Activated CD8-positive, alpha-beta memory T cell treated with anti-CD3 and anti-CD28 coated beads, Interleukin-2, amount 10 ng/mL, durations not matched to agents 7 days and 5 days (primary cell): Measurements from ENCODE around the gene GLIS2. TPM values are rescaled to one million over a fixed set of nuclear protein-coding genes. Genes with fewer than 3 reads are reported as not detected.
A peak's percentile ranks its signal among the peaks of the same experiment; 100 is the strongest.

Experiments
- ATAC-seq: fragments of 150-1000 bp; cut with Tn5 transposase; one replicate; pipeline ENCODE4 v1.10.0; 2021; ENCODE audit warnings: moderate library complexity
- CTCF ChIA-PET: fragments of 350-600 bp; sonication (Branson Sonifier 250); formaldehyde crosslinking; loops from one replicate; lab custom pipeline; 2021; ENCODE audit warnings: antibody characterized with exemption; lab: Charles Lee
- DNase-seq: peaks from one replicate; pipeline ENCODE4 v3.0.0-alpha.2; 2020
- H3K27ac Mint-ChIP-seq: one replicate; pipeline ENCODE4 v1.8.0; 2021; ENCODE audit warnings: mild to moderate bottlenecking, mixed read lengths
- H3K27me3 Mint-ChIP-seq: one replicate; pipeline ENCODE4 v1.8.0; 2021; ENCODE audit warnings: mixed read lengths
- H3K36me3 Mint-ChIP-seq: one replicate; pipeline ENCODE4 v1.8.0; 2021; ENCODE audit warnings: mild to moderate bottlenecking, mixed read lengths
- H3K4me1 Mint-ChIP-seq: one replicate; pipeline ENCODE4 v1.8.0; 2021; ENCODE audit warnings: mixed read lengths
- H3K4me3 Mint-ChIP-seq: one replicate; pipeline ENCODE4 v1.8.0; 2021; ENCODE audit warnings: mild to moderate bottlenecking, moderate library complexity, mixed read lengths
- H3K9me3 Mint-ChIP-seq: one replicate; pipeline ENCODE4 v1.8.0; 2022; ENCODE audit warnings: low read depth, mixed read lengths
- total RNA-seq, 2 experiments: library from RNA; stranded (reverse); gene quantifications; one replicate each; pipeline ENCODE4 v1.2.3, GENCODE V29; 2021

Gene GLIS2
- total RNA-seq, 2 experiments from 2014 or later = 0.55 to 0.63 TPM

- H3K4me3 Mint-ChIP-seq = no peak overlapping the region
- CTCF ChIA-PET = interaction anchor here (1.0 to 2.2 kb wide), 7 partner anchors 8 to 44 kb away, joined by 3 to 7 read pairs (median 4); partner anchors contain the start of gene TFAP4
- H3K4me1 Mint-ChIP-seq = peaks cover 26% of the 10 kb centered on the region
- H3K9me3 Mint-ChIP-seq = no peaks in the 10 kb centered on the region
- no peaks in the 10 kb centered on the region for H3K36me3 Mint-ChIP-seq
- H3K27ac Mint-ChIP-seq = no peak overlapping the region
- no peak for ATAC-seq
- H3K27me3 Mint-ChIP-seq = peaks cover 18% of the 10 kb centered on the region
- no peak for DNase-seq
These were observed 1.9 kb downstream of the GLIS2 start for GRCh38 chr16:4317532-4318450.

GRCh38 chr16:4318451-4318910, 2.6 kb downstream of the GLIS2 start:
- H3K4me1 Mint-ChIP-seq = peaks cover 26% of the 10 kb centered on the region
- peaks cover 18% of the 10 kb centered on the region for H3K27me3 Mint-ChIP-seq
- ATAC-seq = no peak
- H3K27ac Mint-ChIP-seq = no peak overlapping the region
- DNase-seq = no peak
- no peak overlapping the region for H3K4me3 Mint-ChIP-seq
- CTCF ChIA-PET = interaction anchor here (1.0 to 2.2 kb wide), 7 partner anchors 9 to 45 kb away, joined by 3 to 7 read pairs (median 4); partner anchors contain the start of gene TFAP4
- no peaks in the 10 kb centered on the region for H3K36me3 Mint-ChIP-seq
- no peaks in the 10 kb centered on the region for H3K9me3 Mint-ChIP-seq

- Mint-ChIP-seq H3K4me1 (peaks cover 25% of the 10 kb centered on the region), H3K27ac (no peak overlapping the region), H3K27me3 (peaks cover 17% of the 10 kb centered on the region), H3K9me3 (no peaks in the 10 kb centered on the region), H3K36me3 (no peaks in the 10 kb centered on the region), H3K4me3 (no peak overlapping the region)
- CTCF ChIA-PET = interaction anchor here (1.0 to 2.2 kb wide), 7 partner anchors 9 to 65 kb away, joined by 3 to 7 read pairs (median 4); partner anchors contain the start of gene TFAP4
- DNase-seq (no peak), ATAC-seq (no peak)
These were observed 3.1 kb downstream of the GLIS2 start for GRCh38 chr16:4318967-4319366.

GRCh38 chr16:4319454-4320421, 3.9 kb downstream of the GLIS2 start:
- ATAC-seq (peak; percentile 77), DNase-seq (peak; percentile 89)
- Mint-ChIP-seq H3K4me1 (peaks cover 17% of the 10 kb centered on the region), H3K27ac (no peak overlapping the region), H3K9me3 (no peaks in the 10 kb centered on the region), H3K4me3 (no peak overlapping the region), H3K36me3 (no peaks in the 10 kb centered on the region), H3K27me3 (peaks cover 9% of the 10 kb centered on the region)
- CTCF ChIA-PET = interaction anchor here (1.1 to 2.2 kb wide), 5 partner anchors 8 to 66 kb away, joined by 3 to 7 read pairs (median 3); partner anchors contain the start of gene TFAP4

- CTCF ChIA-PET = interaction anchor here (1.1 to 1.6 kb wide), 3 partner anchors 9 to 67 kb away, joined by 3 to 4 read pairs (median 3); no protein-coding TSS in a partner anchor
- H3K4me1 Mint-ChIP-seq = peaks cover 14% of the 10 kb centered on the region
- H3K27me3 Mint-ChIP-seq = peaks cover 6% of the 10 kb centered on the region
- no peak for ATAC-seq
- H3K27ac Mint-ChIP-seq = no peak overlapping the region
- no peaks in the 10 kb centered on the region for H3K9me3 Mint-ChIP-seq
- no peak for DNase-seq
- H3K36me3 Mint-ChIP-seq = no peaks in the 10 kb centered on the region
- no peak overlapping the region for H3K4me3 Mint-ChIP-seq
These were observed 4.8 kb downstream of the GLIS2 start for GRCh38 chr16:4320571-4321137.

GRCh38 chr16:4321286-4322120, 5.6 kb downstream of the GLIS2 start:
- H3K36me3 Mint-ChIP-seq = no peaks in the 10 kb centered on the region
- DNase-seq (no peak), ATAC-seq (no peak)
- CTCF ChIA-PET = interaction anchor here (1.1 to 1.6 kb wide), 2 partner anchors 9 to 48 kb away, joined by 3 to 4 read pairs; no protein-coding TSS in a partner anchor
- H3K4me1 Mint-ChIP-seq = peaks cover 14% of the 10 kb centered on the region
- H3K27ac Mint-ChIP-seq = no peak overlapping the region
- H3K9me3 Mint-ChIP-seq = no peaks in the 10 kb centered on the region
- peaks cover 10% of the 10 kb centered on the region for H3K27me3 Mint-ChIP-seq
- H3K4me3 Mint-ChIP-seq = no peak overlapping the region

- Mint-ChIP-seq H3K4me3 (no peak overlapping the region), H3K4me1 (peaks cover 14% of the 10 kb centered on the region), H3K9me3 (no peaks in the 10 kb centered on the region), H3K36me3 (no peaks in the 10 kb centered on the region), H3K27ac (no peak overlapping the region), H3K27me3 (peaks cover 6% of the 10 kb centered on the region)
- ATAC-seq (no peak), DNase-seq (no peak)
- CTCF ChIA-PET = interaction anchor here (1.6 kb wide), 1 partner anchor 49 kb away, joined by 4 read pairs; no protein-coding TSS in a partner anchor
These were observed 6.5 kb downstream of the GLIS2 start for GRCh38 chr16:4322121-4323052.

- Mint-ChIP-seq H3K4me3 (no peak overlapping the region), H3K9me3 (no peaks in the 10 kb centered on the region), H3K36me3 (no peaks in the 10 kb centered on the region), H3K27me3 (peaks cover 4% of the 10 kb centered on the region), H3K27ac (no peak overlapping the region), H3K4me1 (peaks cover 15% of the 10 kb centered on the region)
- CTCF ChIA-PET = no interaction called here
- DNase-seq (no peak), ATAC-seq (no peak)
These were observed 7.4 kb downstream of the GLIS2 start for GRCh38 chr16:4323071-4323844.

GRCh38 chr16:4323845-4324488, 8.1 kb downstream of the GLIS2 start:
- no peak for DNase-seq
- no peak for ATAC-seq
- no peak overlapping the region for H3K4me3 Mint-ChIP-seq
- H3K27ac Mint-ChIP-seq = no peak overlapping the region
- peaks cover 9% of the 10 kb centered on the region for H3K27me3 Mint-ChIP-seq
- no peaks in the 10 kb centered on the region for H3K36me3 Mint-ChIP-seq
- CTCF ChIA-PET = no interaction called here
- H3K4me1 Mint-ChIP-seq = peaks cover 12% of the 10 kb centered on the region
- no peaks in the 10 kb centered on the region for H3K9me3 Mint-ChIP-seq

- no peak overlapping the region for H3K4me3 Mint-ChIP-seq
These were observed 8.8 kb downstream of the GLIS2 start for GRCh38 chr16:4324492-4325252.

More at GRCh38 chr16:4324492-4325252, 8.8 kb downstream of the GLIS2 start:
- Mint-ChIP-seq H3K9me3 (no peaks in the 10 kb centered on the region), H3K27ac (no peak overlapping the region), H3K27me3 (peaks cover 10% of the 10 kb centered on the region), H3K4me1 (peaks cover 7% of the 10 kb centered on the region), H3K36me3 (no peaks in the 10 kb centered on the region)
- no peak for ATAC-seq
- CTCF ChIA-PET = interaction anchor here (0.9 kb wide), 1 partner anchor 36 kb away, joined by 3 read pairs; no protein-coding TSS in a partner anchor
- DNase-seq = no peak
